Smooth muscle cell (in vitro differentiated cells): ENCODE results near the gene ZNF587. TPM values are rescaled to one million over a fixed set of nuclear protein-coding genes. Genes with fewer than 3 reads are reported as not detected.
"Not testable (repeated sequence)": the region's sequence is repeated elsewhere in the genome, so short reads cannot be mapped to it uniquely, and the experiment has no call there.

Experiments used
- DNase-seq: peaks from one replicate; lab custom pipeline; 2025; ENCODE audit not compliant: unreplicated experiment; lab: John Stamatoyannopoulos, UW
- H2AFZ ChIP-seq: fragments of 200-600 bp; sonication (generic); 2 replicates; pipeline ENCODE4 v1.6.0; 2016; ENCODE audit warnings: antibody characterized with exemption, low read depth, mild to moderate bottlenecking
- H3F3A ChIP-seq: fragments of 200-600 bp; sonication (generic); 2 replicates; pipeline ENCODE4 v1.6.0; 2017; ENCODE audit warnings: antibody characterized with exemption, low read depth
- H3K27ac ChIP-seq: fragments of 200-600 bp; sonication (generic); 2 replicates; pipeline ENCODE4 v1.5.1; 2016; ENCODE audit warnings: low read depth, mild to moderate bottlenecking
- H3K27me3 ChIP-seq: fragments of 200-600 bp; sonication (generic); 2 replicates; pipeline ENCODE4 v1.6.1; 2016; ENCODE audit warnings: low read depth, mild to moderate bottlenecking
- H3K36me3 ChIP-seq: fragments of 200-600 bp; sonication (generic); 2 replicates; pipeline ENCODE4 v1.5.1; 2016; ENCODE audit warnings: low read depth
- H3K4me1 ChIP-seq: fragments of 200-600 bp; sonication (generic); 2 replicates; pipeline ENCODE4 v1.5.1; 2016; ENCODE audit warnings: low read depth
- H3K4me2 ChIP-seq: fragments of 200-600 bp; sonication (generic); 2 replicates; pipeline ENCODE4 v1.6.0; 2016; ENCODE audit warnings: mild to moderate bottlenecking
- H3K4me3 ChIP-seq: fragments of 200-600 bp; sonication (generic); 2 replicates; pipeline ENCODE4 v1.5.1; 2016; ENCODE audit warnings: mild to moderate bottlenecking
- H3K79me2 ChIP-seq: fragments of 200-600 bp; sonication (generic); 2 replicates; pipeline ENCODE4 v1.6.0; 2016; ENCODE audit warnings: low read depth, mild to moderate bottlenecking
- H3K9ac ChIP-seq: fragments of 200-600 bp; sonication (generic); 2 replicates; pipeline ENCODE4 v1.6.0; 2016; ENCODE audit warnings: low read depth
- H3K9me3 ChIP-seq: fragments of 200-600 bp; sonication (generic); replicated peaks from 2 replicates; pipeline ENCODE4 v1.5.1; 2016; ENCODE audit warnings: low read depth
- H4K20me1 ChIP-seq: fragments of 200-600 bp; sonication (generic); 2 replicates; pipeline ENCODE4 v1.6.0; 2016; ENCODE audit warnings: low read depth
- WGBS: methylation state at CpG from one replicate; pipeline ENCODE4 v1.1.7; 2016; ENCODE audit warnings: low lambda C conversion rate; 5-methylcytosine and 5-hydroxymethylcytosine counted together
- polyA plus RNA-seq: library from polyadenylated mRNA; unstranded; fragments of >200 nt; fragmentation: Nextera tagmentation; extraction: Ambion mirVana; gene quantifications from 2 replicates; pipeline ENCODE4 v1.2.1, GENCODE V29; 2016
- total RNA-seq: library from RNA; depleted of rRNA; stranded (reverse); fragments of >200 nt; gene quantifications from 2 replicates; pipeline ENCODE4 v1.2.3, GENCODE V29; 2014
- TF ChIP-seq, protein P1 (sequence below): fragments of 200-600 bp; sonication (generic); IDR thresholded peaks from 2 replicates; pipeline ENCODE4 v1.5.1; 2017; ENCODE audit warnings: borderline replicate concordance, mild to moderate bottlenecking, antibody characterized with exemption; ENCODE audit not compliant: insufficient read depth, poor library complexity, severe bottlenecking

ZNF587 gene
- total and polyA plus RNA-seq, 2 experiments from 2014 or later = 3.9 to 13.9 TPM

DNA sequence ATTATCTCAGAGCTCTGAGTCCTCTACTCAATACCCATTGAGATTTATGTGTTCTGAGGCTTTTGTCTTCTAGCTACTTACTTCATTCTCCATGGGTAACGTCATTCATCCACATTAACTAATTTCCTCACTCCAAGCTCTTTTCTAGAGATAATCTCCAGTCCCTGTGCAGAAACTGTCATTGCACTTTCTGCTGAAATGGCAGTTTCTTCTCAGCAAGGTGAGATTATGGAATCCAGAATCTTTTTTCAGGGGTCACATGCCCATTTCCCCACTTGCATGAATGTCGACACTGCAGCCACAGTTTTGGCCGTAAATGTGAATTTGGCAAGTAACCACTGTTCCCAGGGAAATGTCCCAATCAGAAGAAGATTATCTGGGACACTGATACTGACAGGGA lies 12.7 kb downstream of the ZNF587 start:
- not testable (repeated sequence) for H3K4me1 ChIP-seq, H3K9me3 ChIP-seq, H3K4me3 ChIP-seq, H2AFZ ChIP-seq, H3K27me3 ChIP-seq, H3K9ac ChIP-seq, H3K4me2 ChIP-seq, DNase-seq, H3K27ac ChIP-seq
- H3K36me3 ChIP-seq = peaks cover 44% of the 10 kb centered on the region
- peaks cover 34% of the 10 kb centered on the region for H3K79me2 ChIP-seq
- H3F3A ChIP-seq = peaks cover 25% of the 10 kb centered on the region
- WGBS = 95% methylated on average over 3 of the region's 3 CpGs
- peaks cover 21% of the 10 kb centered on the region for H4K20me1 ChIP-seq

DNA sequence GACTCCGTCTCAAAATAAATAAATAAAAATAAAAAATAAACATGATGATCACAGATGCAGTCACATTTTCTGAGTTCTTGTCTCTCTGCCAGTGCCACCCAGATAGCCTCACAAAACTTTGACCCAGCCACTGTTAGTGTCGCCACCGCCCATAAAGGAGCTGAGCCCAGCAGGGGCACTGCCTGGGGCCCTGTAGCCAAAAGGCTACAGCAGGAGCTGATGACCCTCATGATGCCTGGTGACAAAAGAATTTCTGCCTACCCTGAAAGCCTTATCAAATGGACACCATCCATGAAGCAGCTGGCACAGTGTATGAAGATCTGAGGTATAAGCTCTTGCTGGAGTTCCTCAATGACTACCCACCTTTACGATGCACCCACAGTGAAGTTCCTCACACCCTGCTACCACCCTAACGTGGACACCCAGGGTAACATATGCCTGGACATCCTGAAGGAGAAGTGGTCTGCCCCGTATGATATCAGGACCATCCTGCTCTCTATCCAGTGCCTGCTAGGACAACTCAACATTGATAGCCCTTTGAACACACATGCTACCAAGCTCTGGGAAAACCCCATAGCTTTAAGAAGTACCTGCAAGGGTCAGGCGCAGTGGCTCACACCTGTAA lies 18.3 kb downstream of the ZNF587 start:
- H3K4me2 ChIP-seq = no peak overlapping the region
- no peaks in the 10 kb centered on the region for H3K4me1 ChIP-seq
- 97% methylated on average over 7 of the region's 7 CpGs for WGBS
- H4K20me1 ChIP-seq = peaks cover 4% of the 10 kb centered on the region
- peaks cover 13% of the 10 kb centered on the region for H3K79me2 ChIP-seq
- no peak overlapping the region for H3K4me3 ChIP-seq
- H2AFZ ChIP-seq = no peak overlapping the region
- H3K27ac ChIP-seq = no peak overlapping the region
- peaks cover 51% of the 10 kb centered on the region for H3K36me3 ChIP-seq
- TF ChIP-seq, protein P1, sequence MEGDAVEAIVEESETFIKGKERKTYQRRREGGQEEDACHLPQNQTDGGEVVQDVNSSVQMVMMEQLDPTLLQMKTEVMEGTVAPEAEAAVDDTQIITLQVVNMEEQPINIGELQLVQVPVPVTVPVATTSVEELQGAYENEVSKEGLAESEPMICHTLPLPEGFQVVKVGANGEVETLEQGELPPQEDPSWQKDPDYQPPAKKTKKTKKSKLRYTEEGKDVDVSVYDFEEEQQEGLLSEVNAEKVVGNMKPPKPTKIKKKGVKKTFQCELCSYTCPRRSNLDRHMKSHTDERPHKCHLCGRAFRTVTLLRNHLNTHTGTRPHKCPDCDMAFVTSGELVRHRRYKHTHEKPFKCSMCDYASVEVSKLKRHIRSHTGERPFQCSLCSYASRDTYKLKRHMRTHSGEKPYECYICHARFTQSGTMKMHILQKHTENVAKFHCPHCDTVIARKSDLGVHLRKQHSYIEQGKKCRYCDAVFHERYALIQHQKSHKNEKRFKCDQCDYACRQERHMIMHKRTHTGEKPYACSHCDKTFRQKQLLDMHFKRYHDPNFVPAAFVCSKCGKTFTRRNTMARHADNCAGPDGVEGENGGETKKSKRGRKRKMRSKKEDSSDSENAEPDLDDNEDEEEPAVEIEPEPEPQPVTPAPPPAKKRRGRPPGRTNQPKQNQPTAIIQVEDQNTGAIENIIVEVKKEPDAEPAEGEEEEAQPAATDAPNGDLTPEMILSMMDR = no peak
- no peaks in the 10 kb centered on the region for H3K27me3 ChIP-seq
- H3K9ac ChIP-seq = no peak overlapping the region
- no peak for DNase-seq
- peaks cover 28% of the 10 kb centered on the region for H3F3A ChIP-seq
- H3K9me3 ChIP-seq = peaks cover 18% of the 10 kb centered on the region

DNA sequence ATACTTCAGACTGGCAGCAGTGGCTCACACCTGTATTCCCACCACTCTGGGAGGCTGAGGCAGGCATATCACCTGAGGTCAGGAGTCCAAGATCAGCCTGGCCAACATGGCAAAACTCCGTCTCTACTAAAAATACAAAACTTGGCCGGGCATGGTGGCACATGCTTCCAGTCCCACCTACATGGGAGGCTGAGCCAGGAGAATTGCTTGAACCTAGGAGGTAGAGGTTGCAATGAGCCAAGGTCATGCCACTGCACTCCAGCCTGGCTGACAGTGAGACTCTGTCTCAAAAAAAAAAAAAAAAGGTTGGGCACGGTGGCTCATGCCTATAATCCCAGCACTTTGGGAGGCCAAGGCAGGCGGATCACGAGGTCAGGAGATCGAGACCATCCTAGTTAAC lies 20.0 kb downstream of the ZNF587 start:
- not testable (repeated sequence) for H3K79me2 ChIP-seq, DNase-seq, H4K20me1 ChIP-seq, H3K4me3 ChIP-seq, H3K27ac ChIP-seq, H2AFZ ChIP-seq, H3K4me2 ChIP-seq, H3K4me1 ChIP-seq, H3K27me3 ChIP-seq, H3K9ac ChIP-seq
- H3K9me3 ChIP-seq = peaks cover 30% of the 10 kb centered on the region
- peaks cover 61% of the 10 kb centered on the region for H3K36me3 ChIP-seq
- WGBS = 90% methylated on average over 6 of the region's 6 CpGs
- peaks cover 27% of the 10 kb centered on the region for H3F3A ChIP-seq

DNA sequence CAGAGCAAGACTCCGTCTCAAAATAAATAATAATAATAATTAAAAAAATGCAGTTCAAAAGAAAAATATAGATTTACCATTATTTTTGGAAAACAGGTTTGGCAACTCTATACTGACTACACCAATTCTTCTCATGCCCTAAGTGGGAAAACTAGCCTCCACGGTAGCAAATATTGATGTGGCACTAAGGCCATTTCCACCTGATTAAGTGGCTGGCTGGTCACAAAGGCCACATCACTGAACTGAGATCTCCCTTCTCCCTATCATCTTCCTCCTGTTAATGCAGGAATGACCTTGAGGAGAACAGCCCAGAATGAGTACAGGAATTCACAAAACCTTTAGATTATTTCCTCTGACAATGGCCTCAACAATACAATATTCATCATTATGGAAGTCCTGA lies 20.6 kb downstream of the ZNF587 start:
- no peaks in the 10 kb centered on the region for H3K27me3 ChIP-seq
- H2AFZ ChIP-seq = no peak overlapping the region
- TF ChIP-seq, protein P1 = no peak
- no peak overlapping the region for H3K9ac ChIP-seq
- peaks cover 31% of the 10 kb centered on the region for H3K9me3 ChIP-seq
- peaks cover 8% of the 10 kb centered on the region for H3K79me2 ChIP-seq
- no peak overlapping the region for H3K4me2 ChIP-seq
- no peaks in the 10 kb centered on the region for H3K4me1 ChIP-seq
- H3F3A ChIP-seq = peaks cover 28% of the 10 kb centered on the region
- WGBS = 97% methylated on average over 2 of the region's 2 CpGs
- H3K4me3 ChIP-seq = no peak overlapping the region
- DNase-seq = no peak
- no peaks in the 10 kb centered on the region for H4K20me1 ChIP-seq
- H3K36me3 ChIP-seq = peaks cover 57% of the 10 kb centered on the region
- no peak overlapping the region for H3K27ac ChIP-seq

DNA sequence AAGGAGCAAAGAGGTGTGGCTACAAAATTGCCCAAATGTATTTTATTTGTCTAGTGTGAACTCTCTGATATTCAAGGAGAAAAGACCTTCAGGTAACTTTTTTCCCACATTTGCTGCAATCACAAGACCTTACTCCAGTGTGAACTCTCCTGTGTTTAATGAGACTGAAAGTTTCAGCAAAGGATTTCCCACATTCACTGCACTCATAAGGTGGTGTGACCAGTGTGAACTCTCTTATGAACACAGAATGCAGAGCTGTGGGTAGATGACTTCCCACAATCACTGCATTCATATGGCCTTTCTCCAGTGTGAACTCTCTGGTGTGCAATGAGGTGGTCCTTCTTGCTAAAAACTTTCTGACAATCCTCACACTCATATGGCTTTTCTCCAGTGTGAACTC lies 22.8 kb downstream of the ZNF587 start:
- H3K27ac ChIP-seq = no peak overlapping the region
- H4K20me1 ChIP-seq = no peaks in the 10 kb centered on the region
- peaks cover 36% of the 10 kb centered on the region for H3K9me3 ChIP-seq
- H3K4me1 ChIP-seq = no peaks in the 10 kb centered on the region
- H3K27me3 ChIP-seq = no peaks in the 10 kb centered on the region
- no peak overlapping the region for H2AFZ ChIP-seq
- peaks cover 6% of the 10 kb centered on the region for H3K79me2 ChIP-seq
- peaks cover 22% of the 10 kb centered on the region for H3F3A ChIP-seq
- no peak overlapping the region for H3K9ac ChIP-seq
- peaks cover 50% of the 10 kb centered on the region for H3K36me3 ChIP-seq
- no peak for DNase-seq
- TF ChIP-seq, protein P1 = no peak
- no peak overlapping the region for H3K4me2 ChIP-seq
- H3K4me3 ChIP-seq = no peak overlapping the region

DNA sequence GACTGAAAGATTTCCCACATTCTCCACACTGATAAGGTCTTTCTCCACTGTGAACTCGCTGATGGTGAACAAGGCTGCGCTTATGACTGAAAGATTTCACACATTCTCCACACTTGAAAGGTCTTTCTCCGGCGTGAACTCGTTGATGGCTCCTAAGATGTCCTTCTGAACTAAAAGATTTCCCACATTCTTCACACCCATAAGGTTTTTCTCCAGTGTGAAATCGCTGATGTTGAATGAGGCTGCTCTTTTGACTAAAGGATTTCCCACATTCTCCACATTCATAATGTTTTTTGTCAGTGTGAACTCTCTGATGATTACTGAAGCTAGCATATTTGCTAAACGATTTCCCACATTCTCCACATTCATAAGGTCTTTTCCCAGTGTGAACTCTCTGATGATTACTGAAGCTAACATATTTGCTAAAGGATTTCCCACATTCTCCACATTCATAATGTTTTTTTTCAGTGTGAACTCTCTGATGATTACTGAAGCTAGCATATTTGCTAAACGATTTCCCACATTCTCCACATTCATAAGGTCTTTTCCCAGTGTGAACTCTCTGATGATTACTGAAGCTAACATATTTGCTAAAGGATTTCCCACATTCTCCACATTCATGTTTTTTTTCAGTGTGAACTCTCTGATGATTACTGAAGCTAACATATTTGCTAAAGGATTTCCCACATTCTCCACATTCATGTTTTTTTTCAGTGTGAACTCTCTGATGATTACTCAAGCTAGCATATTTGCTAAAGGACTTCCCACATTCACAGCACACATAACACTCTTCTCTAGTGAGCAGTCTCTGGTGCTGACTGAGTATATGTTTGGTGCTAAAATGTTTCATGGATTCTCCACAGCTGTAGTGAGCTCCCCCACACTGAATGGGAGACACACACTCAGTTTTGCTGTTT lies 24.5 kb downstream of the ZNF587 start:
- WGBS = 99% methylated on average over 8 of the region's 8 CpGs
- not testable (repeated sequence) for DNase-seq
- H3K9me3 ChIP-seq = peaks cover 30% of the 10 kb centered on the region

More for the DNA sequence above, 24.5 kb downstream of the ZNF587 start:
- H3K4me1 ChIP-seq, H2AFZ ChIP-seq, H4K20me1 ChIP-seq, H3K4me3 ChIP-seq, H3K4me2 ChIP-seq, H3K27ac ChIP-seq, H3K27me3 ChIP-seq, H3K9ac ChIP-seq: not testable (repeated sequence)
- Histone ChIP-seq H3K79me2 (peaks cover 20% of the 10 kb centered on the region), H3F3A (peaks cover 22% of the 10 kb centered on the region), H3K36me3 (peaks cover 44% of the 10 kb centered on the region)
